ENCODE data around the gene MYRF. TPM values are rescaled to one million over a fixed set of nuclear protein-coding genes. Genes with fewer than 3 reads are reported as not detected.

MYRF gene
- total and polyA plus RNA-seq, 9 of the 15 experiments (the other 6 are each of a cell fraction or from before 2014, with no cell fraction given) = 2.3 to 25.8 (median 7.1) TPM

- Histone ChIP-seq H3K27ac (ENCODE audit: extremely low read depth, low read depth, low read length) (no peak overlapping the region), H3K4me1 (replicated peaks in 1 of 2; ENCODE audit: control insufficient read depth in 2 of 2, insufficient read depth in 2 of 2, low read length in 2 of 2) (peaks cover 0 to 30% of the 10 kb centered on the region in 2 experiments; a peak in 3 of 5 replicates), H3K9ac (ENCODE audit: insufficient read depth in 1 of 2, low read depth in 2 of 2, low read length in 2 of 2) (no peak overlapping the region), H3K4me2 (ENCODE audit: insufficient read depth, low read length) (no peak overlapping the region), H3K9me3 (replicated peaks; ENCODE audit: control insufficient read depth, insufficient read depth, low read depth, low read length) (no peaks in the 10 kb centered on the region), H3K27me3 (ENCODE audit: control insufficient read depth in 2 of 2, insufficient read depth in 2 of 2, low read length in 2 of 2) (peaks cover 0 to 44% of the 10 kb centered on the region in 2 experiments; a peak in 3 of 5 replicates), H3K4me3 (no peak overlapping the region), H3K79me2 (ENCODE audit: control insufficient read depth, insufficient read depth, low read length) (no peaks in the 10 kb centered on the region), H3K9me1 (ENCODE audit: control insufficient read depth, insufficient read depth, low read length) (no peaks in the 10 kb centered on the region), H4K20me1 (replicated peaks; ENCODE audit: control insufficient read depth, insufficient read depth, low read length) (peaks cover 4% of the 10 kb centered on the region; the same call in 1 of the 2 replicates), H2AFZ (ENCODE audit: low read depth, low read length) (no peak overlapping the region), H3K36me3 (ENCODE audit: control insufficient read depth, insufficient read depth, low read length) (no peaks in the 10 kb centered on the region)
- FAIRE-seq (no peak), DNase-seq (ENCODE audit: extremely low read depth in 1 of 4, low spot score in 3 of 4) (no peak), ATAC-seq (no peak)
- BruUV-seq (replicated peaks) = no TSS peak
- POLR2A ChIA-PET = interaction anchor here (0.6 kb wide), 1 partner anchor 427 kb away, joined by 3 read pairs; no protein-coding TSS in a partner anchor
- in situ Hi-C loops (cut with MboI) = no loop called here
- WGBS (ENCODE audit: insufficient coverage, low coverage, missing lambda C conversion rate) = 36% methylated on average over 20 of the region's 20 CpGs
- intact Hi-C loops (cut with micrococcal nuclease) = no loop called here
- CTCF ChIA-PET (ENCODE audit: low intra/inter-chr PET ratio) = no interaction called here
- TF ChIP-seq NRF1 (conservative IDR thresholded peaks at IDR 0.05 in 1 of 2, IDR thresholded peaks at IDR 0.05 in 1 of 2) (peak; percentile 71 to 76), ETV5 (CRISPR knock-in tag; IDR thresholded peaks at IDR 0.05; ENCODE audit: low read depth) (no peak)
Measured at GRCh38 chr11:61720597-61720996, 31.8 kb upstream of the MYRF start.

- no peak for DNase-seq (ENCODE audit: extremely low read depth in 1 of 4, low spot score in 3 of 4)
- Histone ChIP-seq H3K27me3 (ENCODE audit: control insufficient read depth in 2 of 2, insufficient read depth in 2 of 2, low read length in 2 of 2) (peaks cover 3 to 49% of the 10 kb centered on the region in 2 experiments; a peak in 4 of 5 replicates), H4K20me1 (replicated peaks; ENCODE audit: control insufficient read depth, insufficient read depth, low read length) (peaks cover 4% of the 10 kb centered on the region), H3K79me2 (ENCODE audit: control insufficient read depth, insufficient read depth, low read length) (no peaks in the 10 kb centered on the region), H3K36me3 (ENCODE audit: control insufficient read depth, insufficient read depth, low read length) (no peaks in the 10 kb centered on the region), H3K4me2 (ENCODE audit: insufficient read depth, low read length) (no peak overlapping the region), H3K4me1 (replicated peaks in 1 of 2; ENCODE audit: control insufficient read depth in 2 of 2, insufficient read depth in 2 of 2, low read length in 2 of 2) (peaks cover 0 to 27% of the 10 kb centered on the region in 2 experiments; a peak in 2 of 5 replicates), H3K27ac (ENCODE audit: extremely low read depth, low read depth, low read length) (no peak overlapping the region), H2AFZ (ENCODE audit: low read depth, low read length) (no peak overlapping the region), H3K9me1 (ENCODE audit: control insufficient read depth, insufficient read depth, low read length) (no peaks in the 10 kb centered on the region), H3K9ac (ENCODE audit: insufficient read depth in 1 of 2, low read depth in 2 of 2, low read length in 2 of 2) (no peak overlapping the region), H3K9me3 (replicated peaks; ENCODE audit: control insufficient read depth, insufficient read depth, low read depth, low read length) (no peaks in the 10 kb centered on the region), H3K4me3 (no peak overlapping the region)
- intact Hi-C loops (cut with micrococcal nuclease) (no loop called here), in situ Hi-C loops (cut with MboI) (no loop called here)
- WGBS (ENCODE audit: insufficient coverage, low coverage, missing lambda C conversion rate) = 5% methylated on average over 9 of the region's 9 CpGs
- TF ChIP-seq TAF1 (IDR thresholded peaks at IDR 0.05; ENCODE audit: control insufficient read depth, extremely low read depth, insufficient read depth, low read length, severe bottlenecking) (no peak), CHD7 (IDR thresholded peaks at IDR 0.05; ENCODE audit: low read depth, low read length) (no peak)
- no peak for FAIRE-seq
- ChIA-PET POLR2A (interaction anchor here (0.7 to 1.5 kb wide), 4 partner anchors 9 to 19 kb away, joined by 3 to 5 read pairs (median 4); no protein-coding TSS in a partner anchor), CTCF (ENCODE audit: low intra/inter-chr PET ratio) (no interaction called here)
- ATAC-seq = no peak
- BruUV-seq (replicated peaks) = no TSS peak
Measured at GRCh38 chr11:61724437-61724836, 28.0 kb upstream of the MYRF start.

Measured in K562 (cell line).